Measurements from ENCODE around the gene RABGGTB. TPM values are rescaled to one million over a fixed set of nuclear protein-coding genes. Genes with fewer than 3 reads are reported as not detected.
"Not testable (repeated sequence)": the region's sequence is repeated elsewhere in the genome, so short reads cannot be mapped to it uniquely, and the experiment has no call there.

RABGGTB gene
- polyA plus RNA-seq, 3 donors: 6.5 to 84.2 (median 8.1) TPM

DNA sequence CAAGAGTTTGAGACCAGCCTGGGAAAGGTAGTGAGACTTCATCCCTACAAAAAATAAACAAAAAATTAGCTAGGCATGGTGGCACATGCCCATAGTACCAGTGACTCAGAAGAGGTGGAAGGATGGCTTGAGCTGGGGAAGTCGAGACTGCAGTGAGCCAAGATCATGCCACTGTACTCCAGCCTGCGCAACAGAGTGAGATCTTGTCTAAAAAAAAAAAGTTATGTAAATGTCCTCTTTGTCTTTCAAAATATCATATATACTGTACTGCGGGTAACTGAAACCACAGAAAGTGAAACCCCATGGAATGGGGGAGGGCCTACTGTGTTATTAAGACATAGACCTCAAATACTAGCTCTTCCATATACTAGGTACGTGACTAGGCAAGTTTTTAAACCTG is 40.8 kb upstream of the RABGGTB start:
- peaks cover 19% of the 10 kb centered on the region for H3K4me1 Mint-ChIP-seq
- no peaks in the 10 kb centered on the region for H3K9me3 ChIP-seq (replicated peaks in 1 of 2; ENCODE audit: control insufficient read depth in 1 of 2, insufficient read depth in 1 of 2, low read length in 2 of 2)
- H4K20me1 ChIP-seq (ENCODE audit: insufficient read depth, low read length): no peaks in the 10 kb centered on the region
- no peaks in the 10 kb centered on the region for H3K9me3 Mint-ChIP-seq
- H3K4me2 ChIP-seq (replicated peaks; ENCODE audit: extremely low read depth, low read length, poor library complexity, severe bottlenecking): no peak overlapping the region
- WGBS (ENCODE audit: insufficient coverage): no CpG with 5 or more reads among the region's 4 CpGs
- peaks cover 34 to 45% of the 10 kb centered on the region in 2 donors for H3K36me3 ChIP-seq (replicated peaks in 1 of 2; ENCODE audit: control insufficient read depth in 1 of 2, insufficient read depth in 2 of 2, low read length in 2 of 2)
- peak overlapping the region; percentile 76 to 91 (median 81) for H3K27ac Mint-ChIP-seq
- peak; percentile 68 to 77 (median 70) for DNase-seq
- no peaks in the 10 kb centered on the region for H3K27me3 ChIP-seq (ENCODE audit: control insufficient read depth in 2 of 2, insufficient read depth in 2 of 2, low read length in 2 of 2)
- no peak overlapping the region for H3K4me3 ChIP-seq (replicated peaks in 1 of 3; ENCODE audit: low read depth in 2 of 3, low read length in 3 of 3)
- H3K4me3 Mint-ChIP-seq: peak overlapping the region in 1 of 2 donors; percentile 40
- H3K79me2 ChIP-seq (ENCODE audit: insufficient read depth, low read length): no peaks in the 10 kb centered on the region
- intact Hi-C loops (cut with micrococcal nuclease): no loop called here
- H3K27ac ChIP-seq (ENCODE audit: low read depth in 1 of 2, low read length in 2 of 2): peak overlapping the region; percentile 52 to 55
- H3K27me3 Mint-ChIP-seq (ENCODE audit: low read depth in 3 of 3): peaks cover 0 to 2% (median 0%) of the 10 kb centered on the region in 3 donors
- no peak overlapping the region for H3K9ac ChIP-seq (ENCODE audit: insufficient read depth, low read length, poor library complexity, severe bottlenecking)
- peaks cover 30 to 44% of the 10 kb centered on the region in 2 donors for H3K36me3 Mint-ChIP-seq
- TF ChIP-seq, protein P1, sequence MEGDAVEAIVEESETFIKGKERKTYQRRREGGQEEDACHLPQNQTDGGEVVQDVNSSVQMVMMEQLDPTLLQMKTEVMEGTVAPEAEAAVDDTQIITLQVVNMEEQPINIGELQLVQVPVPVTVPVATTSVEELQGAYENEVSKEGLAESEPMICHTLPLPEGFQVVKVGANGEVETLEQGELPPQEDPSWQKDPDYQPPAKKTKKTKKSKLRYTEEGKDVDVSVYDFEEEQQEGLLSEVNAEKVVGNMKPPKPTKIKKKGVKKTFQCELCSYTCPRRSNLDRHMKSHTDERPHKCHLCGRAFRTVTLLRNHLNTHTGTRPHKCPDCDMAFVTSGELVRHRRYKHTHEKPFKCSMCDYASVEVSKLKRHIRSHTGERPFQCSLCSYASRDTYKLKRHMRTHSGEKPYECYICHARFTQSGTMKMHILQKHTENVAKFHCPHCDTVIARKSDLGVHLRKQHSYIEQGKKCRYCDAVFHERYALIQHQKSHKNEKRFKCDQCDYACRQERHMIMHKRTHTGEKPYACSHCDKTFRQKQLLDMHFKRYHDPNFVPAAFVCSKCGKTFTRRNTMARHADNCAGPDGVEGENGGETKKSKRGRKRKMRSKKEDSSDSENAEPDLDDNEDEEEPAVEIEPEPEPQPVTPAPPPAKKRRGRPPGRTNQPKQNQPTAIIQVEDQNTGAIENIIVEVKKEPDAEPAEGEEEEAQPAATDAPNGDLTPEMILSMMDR (IDR thresholded peaks at IDR 0.05): no peak
- H2AFZ ChIP-seq (ENCODE audit: insufficient read depth, low read depth, low read length, poor library complexity, severe bottlenecking): no peak overlapping the region
- peaks cover 14 to 20% of the 10 kb centered on the region in 2 donors for H3K4me1 ChIP-seq (ENCODE audit: control insufficient read depth in 1 of 2, insufficient read depth in 2 of 2, low read length in 2 of 2)

DNA sequence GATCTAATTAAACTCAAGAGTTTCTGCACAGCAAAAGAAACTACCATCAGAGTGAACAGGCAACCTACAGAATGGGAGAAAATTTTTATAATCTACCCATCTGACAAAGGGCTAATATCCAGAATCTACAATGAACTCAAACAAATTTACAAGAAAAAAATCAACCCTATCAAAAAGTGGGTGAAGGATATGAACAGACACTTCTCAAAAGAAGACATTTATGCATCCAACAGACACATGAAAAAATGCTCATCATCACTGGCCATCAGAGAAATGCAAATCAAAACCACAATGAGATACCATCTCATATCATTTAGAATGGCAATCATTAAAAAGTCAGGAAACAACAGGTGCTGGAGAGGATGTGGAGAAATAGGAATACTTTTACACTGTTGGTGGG is 28.8 kb upstream of the RABGGTB start:
- H2AFZ ChIP-seq (ENCODE audit: insufficient read depth, low read depth, low read length, poor library complexity, severe bottlenecking); H3K27me3 ChIP-seq (ENCODE audit: control insufficient read depth in 2 of 2, insufficient read depth in 2 of 2, low read length in 2 of 2); H3K4me1 Mint-ChIP-seq; H3K4me3 Mint-ChIP-seq; intact Hi-C loops (cut with micrococcal nuclease); H3K4me2 ChIP-seq (replicated peaks; ENCODE audit: extremely low read depth, low read length, poor library complexity, severe bottlenecking); H3K27me3 Mint-ChIP-seq (ENCODE audit: low read depth in 3 of 3); H3K4me1 ChIP-seq (ENCODE audit: control insufficient read depth in 1 of 2, insufficient read depth in 2 of 2, low read length in 2 of 2); H4K20me1 ChIP-seq (ENCODE audit: insufficient read depth, low read length); H3K79me2 ChIP-seq (ENCODE audit: insufficient read depth, low read length); H3K27ac ChIP-seq (ENCODE audit: low read depth in 1 of 2, low read length in 2 of 2); H3K4me3 ChIP-seq (replicated peaks in 1 of 3; ENCODE audit: low read depth in 2 of 3, low read length in 3 of 3); H3K27ac Mint-ChIP-seq; H3K9ac ChIP-seq (ENCODE audit: insufficient read depth, low read length, poor library complexity, severe bottlenecking); DNase-seq: not testable (repeated sequence)
- H3K9me3 Mint-ChIP-seq: peaks cover 11 to 27% (median 23%) of the 10 kb centered on the region in 7 donors
- H3K9me3 ChIP-seq (replicated peaks in 1 of 2; ENCODE audit: control insufficient read depth in 1 of 2, insufficient read depth in 1 of 2, low read length in 2 of 2): peaks cover 7 to 22% of the 10 kb centered on the region in 2 donors
- peaks cover 28 to 34% of the 10 kb centered on the region in 2 donors for H3K36me3 ChIP-seq (replicated peaks in 1 of 2; ENCODE audit: control insufficient read depth in 1 of 2, insufficient read depth in 2 of 2, low read length in 2 of 2)
- peaks cover 41 to 64% of the 10 kb centered on the region in 2 donors for H3K36me3 Mint-ChIP-seq

DNA sequence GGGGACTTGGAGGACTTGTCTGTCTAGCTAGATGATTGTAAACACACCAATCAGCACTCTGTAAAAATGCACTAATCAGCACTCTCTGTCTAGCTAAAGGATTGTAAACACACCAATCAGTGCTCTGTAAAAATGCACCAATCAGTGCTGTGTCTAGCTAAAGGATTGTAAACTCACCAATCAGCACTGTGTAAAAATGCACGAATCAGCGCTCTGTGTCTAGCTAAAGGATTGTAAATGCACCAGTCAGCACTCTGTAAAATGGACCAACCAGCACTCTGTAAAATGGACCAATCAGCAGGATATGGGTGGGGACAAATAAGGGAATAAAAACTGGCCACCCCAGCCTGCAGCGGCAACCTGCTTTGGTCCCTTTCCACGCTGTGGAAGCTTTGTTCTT is 27.5 kb upstream of the RABGGTB start:
- H3K4me1 Mint-ChIP-seq; H3K27me3 Mint-ChIP-seq (ENCODE audit: low read depth in 3 of 3); DNase-seq; H4K20me1 ChIP-seq (ENCODE audit: insufficient read depth, low read length); H3K27ac Mint-ChIP-seq; H3K9ac ChIP-seq (ENCODE audit: insufficient read depth, low read length, poor library complexity, severe bottlenecking); H3K4me2 ChIP-seq (replicated peaks; ENCODE audit: extremely low read depth, low read length, poor library complexity, severe bottlenecking); intact Hi-C loops (cut with micrococcal nuclease); H3K4me3 ChIP-seq (replicated peaks in 1 of 3; ENCODE audit: low read depth in 2 of 3, low read length in 3 of 3); H3K4me1 ChIP-seq (ENCODE audit: control insufficient read depth in 1 of 2, insufficient read depth in 2 of 2, low read length in 2 of 2); H3K4me3 Mint-ChIP-seq; H3K27ac ChIP-seq (ENCODE audit: low read depth in 1 of 2, low read length in 2 of 2); H2AFZ ChIP-seq (ENCODE audit: insufficient read depth, low read depth, low read length, poor library complexity, severe bottlenecking); H3K27me3 ChIP-seq (ENCODE audit: control insufficient read depth in 2 of 2, insufficient read depth in 2 of 2, low read length in 2 of 2); H3K79me2 ChIP-seq (ENCODE audit: insufficient read depth, low read length): not testable (repeated sequence)
- peaks cover 11 to 27% (median 21%) of the 10 kb centered on the region in 7 donors for H3K9me3 Mint-ChIP-seq
- peaks cover 15 to 23% of the 10 kb centered on the region in 2 donors for H3K36me3 ChIP-seq (replicated peaks in 1 of 2; ENCODE audit: control insufficient read depth in 1 of 2, insufficient read depth in 2 of 2, low read length in 2 of 2)
- peaks cover 29 to 53% of the 10 kb centered on the region in 2 donors for H3K36me3 Mint-ChIP-seq
- H3K9me3 ChIP-seq (replicated peaks in 1 of 2; ENCODE audit: control insufficient read depth in 1 of 2, insufficient read depth in 1 of 2, low read length in 2 of 2): peaks cover 7 to 22% of the 10 kb centered on the region in 2 donors
- WGBS (ENCODE audit: insufficient coverage): 100% methylated on average over 2 of the region's 4 CpGs
